HepG2 (cell line): ENCODE data around the gene BST2. TPM values are rescaled to one million over a fixed set of nuclear protein-coding genes. Genes with fewer than 3 reads are reported as not detected.

Source experiments
- ADNP ChIP-seq: sonication (generic); formaldehyde crosslinking; IDR thresholded peaks from 2 replicates; pipeline ENCODE4 v1.4.0; 2020; ENCODE audit warnings: missing genetic modification reagents
- ARNT2 ChIP-seq: sonication (generic); formaldehyde crosslinking; IDR thresholded peaks from 2 replicates; pipeline ENCODE4 v1.8.0; 2022; ENCODE audit warnings: mild to moderate bottlenecking, low read depth, missing genetic modification reagents, moderate library complexity
- MYNN ChIP-seq: sonication (generic); formaldehyde crosslinking; IDR thresholded peaks from 2 replicates; pipeline ENCODE4 v1.4.0; 2020; ENCODE audit warnings: mild to moderate bottlenecking, low read depth, missing genetic modification reagents
- NCOR1 ChIP-seq: fragments of 200-600 bp; sonication (generic); IDR thresholded peaks from 2 replicates; pipeline ENCODE4 v1.7.0; 2017; ENCODE audit warnings: antibody characterized with exemption, low read length, borderline replicate concordance
- SSRP1 ChIP-seq: IDR thresholded peaks from 2 replicates; pipeline ENCODE4 v1.6.1; 2016; ENCODE audit warnings: control low read depth
- SUZ12 ChIP-seq: fragments of 150-350 bp; IDR thresholded peaks from 2 replicates; pipeline ENCODE4 v1.6.1; 2014; ENCODE audit warnings: low read depth, low read length
- TEAD2 ChIP-seq: sonication (generic); formaldehyde crosslinking; IDR thresholded peaks from 2 replicates; pipeline ENCODE4 v1.9.0; 2021; ENCODE audit warnings: missing genetic modification reagents
- ZIK1 ChIP-seq: sonication (generic); formaldehyde crosslinking; IDR thresholded peaks from 2 replicates; pipeline ENCODE4 v1.5.0; 2020; ENCODE audit warnings: mild to moderate bottlenecking, low read depth, missing genetic modification reagents, borderline replicate concordance
- ZNF12 ChIP-seq: sonication (generic); formaldehyde crosslinking; IDR thresholded peaks from 2 replicates; pipeline ENCODE4 v1.5.0; 2020; ENCODE audit warnings: missing genetic modification reagents
- ZNF337 ChIP-seq: sonication (generic); formaldehyde crosslinking; IDR thresholded peaks from 2 replicates; pipeline ENCODE4 v1.5.1; 2020; ENCODE audit warnings: missing genetic modification reagents, low read depth, mild to moderate bottlenecking, borderline replicate concordance
- ZNF33B ChIP-seq: sonication (generic); formaldehyde crosslinking; IDR thresholded peaks from 2 replicates; pipeline ENCODE4 v1.5.1; 2020; ENCODE audit warnings: mild to moderate bottlenecking, missing genetic modification reagents
- ZNF44 ChIP-seq: sonication (generic); formaldehyde crosslinking; IDR thresholded peaks from 2 replicates; pipeline ENCODE4 v1.5.1; 2020; ENCODE audit warnings: mild to moderate bottlenecking, missing genetic modification reagents
- ZNF615 ChIP-seq: sonication (generic); formaldehyde crosslinking; IDR thresholded peaks from 2 replicates; pipeline ENCODE4 v1.5.0; 2020; ENCODE audit warnings: mild to moderate bottlenecking, missing genetic modification reagents, borderline replicate concordance
- ZNF891 ChIP-seq: sonication (generic); formaldehyde crosslinking; IDR thresholded peaks from 2 replicates; pipeline ENCODE4 v1.5.0; 2020; ENCODE audit warnings: mild to moderate bottlenecking, missing genetic modification reagents
- ZSCAN12 ChIP-seq: sonication (generic); formaldehyde crosslinking; IDR thresholded peaks from 2 replicates; pipeline ENCODE4 v1.9.0; 2021; ENCODE audit warnings: mild to moderate bottlenecking, missing genetic modification reagents
- ZSCAN25 ChIP-seq: sonication (generic); formaldehyde crosslinking; IDR thresholded peaks from 2 replicates; pipeline ENCODE4 v1.8.0; 2022; ENCODE audit warnings: mild to moderate bottlenecking, missing genetic modification reagents
- polyA plus RNA-seq, 8 experiments: library from polyadenylated mRNA; depleted of rRNA in 3 of 8; stranded (reverse) in 7 of 8; unstranded in 1 of 8; fragments of >200 nt; fragmentation: Illumina TruSeq in 4 of 8; extraction: Trizol in 4 of 8; gene quantifications; 2 replicates each; pipeline versions ENCODE4 v1.2.1 to v1.2.3, GENCODE V29; 2011 to 2016; ENCODE audit warnings: low read depth in 4 of 8, missing spikeins in 1 of 8, mixed read lengths in 1 of 8; ENCODE audit not compliant: insufficient read depth in 1 of 8
- total RNA-seq, 5 experiments: library from RNA; depleted of rRNA; stranded (reverse); fragments of >200 nt; fragmentation: Illumina TruSeq; extraction: Trizol; gene quantifications; 2 replicates each; pipeline ENCODE4 v1.2.3, GENCODE V29; 2016; ENCODE audit warnings: low read depth in 1 of 5
- TF ChIP-seq, protein P1 (sequence below): sonication (generic); formaldehyde crosslinking; IDR thresholded peaks from 2 replicates; pipeline ENCODE4 v1.8.0; 2022; ENCODE audit warnings: mild to moderate bottlenecking, missing genetic modification reagents, moderate library complexity
- TF ChIP-seq, protein P2 (sequence below): IDR thresholded peaks from 2 replicates; pipeline ENCODE4 v1.6.1; 2016; ENCODE audit warnings: missing compliant biosample characterization, missing genetic modification reagents, borderline replicate concordance
- TF ChIP-seq, protein P3 (sequence below), 2 experiments: IDR thresholded peaks; 2 replicates each; pipeline ENCODE4 v1.6.1; 2011 to 2012; ENCODE audit warnings: low read length in 2 of 2, borderline replicate concordance in 1 of 2, low read depth in 1 of 2, mild to moderate bottlenecking in 1 of 2, moderate library complexity in 1 of 2
- TF ChIP-seq, protein P4 (sequence below): sonication (generic); formaldehyde crosslinking; IDR thresholded peaks from 2 replicates; pipeline ENCODE4 v1.8.0; 2022; ENCODE audit warnings: missing genetic modification reagents, mild to moderate bottlenecking, borderline replicate concordance

The BST2 gene
- total and polyA plus RNA-seq, 2 of the 13 experiments (the other 11 are each of a cell fraction or from before 2014, with no cell fraction given) = 58.8 to 93.8 TPM

DNA sequence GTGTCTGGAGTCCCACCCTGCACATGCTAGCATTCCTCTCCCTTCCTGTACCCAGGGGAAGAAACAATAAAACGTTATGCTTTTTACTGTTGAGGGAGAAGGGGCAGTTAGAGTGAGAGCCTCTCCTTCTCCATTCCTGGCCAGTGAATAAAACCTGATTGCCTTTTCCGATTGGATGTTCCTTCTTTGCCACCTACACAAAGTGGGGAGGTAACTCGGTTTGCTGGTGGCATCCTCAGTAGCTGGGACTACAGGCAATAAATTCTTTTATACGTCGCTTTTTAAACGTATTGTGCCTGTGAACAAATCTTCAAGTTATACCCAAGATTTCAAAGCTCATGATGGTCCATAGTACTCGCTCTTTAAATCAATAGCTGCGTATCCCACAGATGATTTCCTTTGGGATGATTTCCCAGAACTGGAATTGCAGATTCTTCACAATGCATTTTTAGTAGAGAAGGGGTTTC, 13.8 kb upstream of the BST2 start (continued):
- TF ChIP-seq MYNN (CRISPR knock-in tag) (0 out of 2 replicates have a peak, but pooled peaks have one; percentile 4), SSRP1 (CRISPR knock-in tag) (0 out of 2 replicates have a peak, but pooled peaks have one; percentile 29), ZSCAN25 (CRISPR knock-in tag) (0 out of 2 replicates have a peak, but pooled peaks have one; percentile 9), TEAD2 (CRISPR knock-in tag) (no peak), SUZ12 (no peak), ZNF12 (CRISPR knock-in tag) (no peak), ZNF615 (CRISPR knock-in tag) (0 out of 2 replicates have a peak, but pooled peaks have one; percentile 72), ARNT2 (CRISPR knock-in tag) (no peak), ZIK1 (CRISPR knock-in tag) (0 out of 2 replicates have a peak, but pooled peaks have one; percentile 26), ZNF337 (CRISPR knock-in tag) (no peak), NCOR1 (peak; percentile 13; the same call in 1 of the 2 replicates), ZNF33B (CRISPR knock-in tag) (0 out of 2 replicates have a peak, but pooled peaks have one; percentile 50), ZNF44 (peak; percentile 15; the same call in 1 of the 2 replicates), ZSCAN12 (CRISPR knock-in tag) (no peak), ADNP (CRISPR knock-in tag) (no peak), ZNF891 (CRISPR knock-in tag) (no peak)
- TF ChIP-seq, protein P1, sequence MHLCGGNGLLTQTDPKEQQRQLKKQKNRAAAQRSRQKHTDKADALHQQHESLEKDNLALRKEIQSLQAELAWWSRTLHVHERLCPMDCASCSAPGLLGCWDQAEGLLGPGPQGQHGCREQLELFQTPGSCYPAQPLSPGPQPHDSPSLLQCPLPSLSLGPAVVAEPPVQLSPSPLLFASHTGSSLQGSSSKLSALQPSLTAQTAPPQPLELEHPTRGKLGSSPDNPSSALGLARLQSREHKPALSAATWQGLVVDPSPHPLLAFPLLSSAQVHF = no peak
- TF ChIP-seq, protein P2, sequence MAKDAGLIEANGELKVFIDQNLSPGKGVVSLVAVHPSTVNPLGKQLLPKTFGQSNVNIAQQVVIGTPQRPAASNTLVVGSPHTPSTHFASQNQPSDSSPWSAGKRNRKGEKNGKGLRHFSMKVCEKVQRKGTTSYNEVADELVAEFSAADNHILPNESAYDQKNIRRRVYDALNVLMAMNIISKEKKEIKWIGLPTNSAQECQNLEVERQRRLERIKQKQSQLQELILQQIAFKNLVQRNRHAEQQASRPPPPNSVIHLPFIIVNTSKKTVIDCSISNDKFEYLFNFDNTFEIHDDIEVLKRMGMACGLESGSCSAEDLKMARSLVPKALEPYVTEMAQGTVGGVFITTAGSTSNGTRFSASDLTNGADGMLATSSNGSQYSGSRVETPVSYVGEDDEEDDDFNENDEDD (CRISPR knock-in tag) = no peak
- TF ChIP-seq, protein P3, sequence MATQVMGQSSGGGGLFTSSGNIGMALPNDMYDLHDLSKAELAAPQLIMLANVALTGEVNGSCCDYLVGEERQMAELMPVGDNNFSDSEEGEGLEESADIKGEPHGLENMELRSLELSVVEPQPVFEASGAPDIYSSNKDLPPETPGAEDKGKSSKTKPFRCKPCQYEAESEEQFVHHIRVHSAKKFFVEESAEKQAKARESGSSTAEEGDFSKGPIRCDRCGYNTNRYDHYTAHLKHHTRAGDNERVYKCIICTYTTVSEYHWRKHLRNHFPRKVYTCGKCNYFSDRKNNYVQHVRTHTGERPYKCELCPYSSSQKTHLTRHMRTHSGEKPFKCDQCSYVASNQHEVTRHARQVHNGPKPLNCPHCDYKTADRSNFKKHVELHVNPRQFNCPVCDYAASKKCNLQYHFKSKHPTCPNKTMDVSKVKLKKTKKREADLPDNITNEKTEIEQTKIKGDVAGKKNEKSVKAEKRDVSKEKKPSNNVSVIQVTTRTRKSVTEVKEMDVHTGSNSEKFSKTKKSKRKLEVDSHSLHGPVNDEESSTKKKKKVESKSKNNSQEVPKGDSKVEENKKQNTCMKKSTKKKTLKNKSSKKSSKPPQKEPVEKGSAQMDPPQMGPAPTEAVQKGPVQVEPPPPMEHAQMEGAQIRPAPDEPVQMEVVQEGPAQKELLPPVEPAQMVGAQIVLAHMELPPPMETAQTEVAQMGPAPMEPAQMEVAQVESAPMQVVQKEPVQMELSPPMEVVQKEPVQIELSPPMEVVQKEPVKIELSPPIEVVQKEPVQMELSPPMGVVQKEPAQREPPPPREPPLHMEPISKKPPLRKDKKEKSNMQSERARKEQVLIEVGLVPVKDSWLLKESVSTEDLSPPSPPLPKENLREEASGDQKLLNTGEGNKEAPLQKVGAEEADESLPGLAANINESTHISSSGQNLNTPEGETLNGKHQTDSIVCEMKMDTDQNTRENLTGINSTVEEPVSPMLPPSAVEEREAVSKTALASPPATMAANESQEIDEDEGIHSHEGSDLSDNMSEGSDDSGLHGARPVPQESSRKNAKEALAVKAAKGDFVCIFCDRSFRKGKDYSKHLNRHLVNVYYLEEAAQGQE (IDR thresholded peaks at IDR 0.05; ENCODE audit: borderline replicate concordance in 1 of 2, low read depth in 1 of 2, low read length in 2 of 2) = no peak
- TF ChIP-seq, protein P4, sequence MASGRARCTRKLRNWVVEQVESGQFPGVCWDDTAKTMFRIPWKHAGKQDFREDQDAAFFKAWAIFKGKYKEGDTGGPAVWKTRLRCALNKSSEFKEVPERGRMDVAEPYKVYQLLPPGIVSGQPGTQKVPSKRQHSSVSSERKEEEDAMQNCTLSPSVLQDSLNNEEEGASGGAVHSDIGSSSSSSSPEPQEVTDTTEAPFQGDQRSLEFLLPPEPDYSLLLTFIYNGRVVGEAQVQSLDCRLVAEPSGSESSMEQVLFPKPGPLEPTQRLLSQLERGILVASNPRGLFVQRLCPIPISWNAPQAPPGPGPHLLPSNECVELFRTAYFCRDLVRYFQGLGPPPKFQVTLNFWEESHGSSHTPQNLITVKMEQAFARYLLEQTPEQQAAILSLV (CRISPR knock-in tag) = no peak
- TF ChIP-seq, all 625 proteins: peak for 10
